ENCODE results near the gene PURA. TPM values are rescaled to one million over a fixed set of nuclear protein-coding genes. Genes with fewer than 3 reads are reported as not detected.

The PURA gene
- polyA plus RNA-seq, 2 of the 4 experiments (the other 2 are of a cell fraction): 4.5 to 12.7 TPM

GRCh38 chr5:140094889-140095288 lies 19.0 kb upstream of the PURA start:
- ChIA-PET POLR2A (interaction anchor here (0.7 to 1.3 kb wide), 2 partner anchors 13 kb away, joined by 3 read pairs; no protein-coding TSS in a partner anchor), CTCF (interaction anchor here (1.5 kb wide), 1 partner anchor 49 kb away, joined by 4 read pairs; no protein-coding TSS in a partner anchor)
- FAIRE-seq (no peak), ATAC-seq (no peak), DNase-seq (ENCODE audit: low read depth in 1 of 2, low spot score in 1 of 2) (no peak)
- TF ChIP-seq CHD4 (IDR thresholded peaks at IDR 0.05; ENCODE audit: borderline replicate concordance) (no peak), HOXA7 (CRISPR knock-in tag; IDR thresholded peaks at IDR 0.05) (no peak), SMC3 (IDR thresholded peaks at IDR 0.05) (no peak)
- no peak overlapping the region for H3K4me3 ChIP-seq
- H3K4me2 ChIP-seq: no peak overlapping the region
- no peaks in the 10 kb centered on the region for H3K4me1 ChIP-seq
- peaks cover 17% of the 10 kb centered on the region for H3K9me3 ChIP-seq
- no peak overlapping the region for H3K27ac ChIP-seq

- TF ChIP-seq JUNB (IDR thresholded peaks at IDR 0.05): no peak
- no peak for TF ChIP-seq REST (IDR thresholded peaks at IDR 0.05)
- TF ChIP-seq MYC (IDR thresholded peaks at IDR 0.05; ENCODE audit: borderline replicate concordance, low read length): no peak
- TF ChIP-seq, protein P1, sequence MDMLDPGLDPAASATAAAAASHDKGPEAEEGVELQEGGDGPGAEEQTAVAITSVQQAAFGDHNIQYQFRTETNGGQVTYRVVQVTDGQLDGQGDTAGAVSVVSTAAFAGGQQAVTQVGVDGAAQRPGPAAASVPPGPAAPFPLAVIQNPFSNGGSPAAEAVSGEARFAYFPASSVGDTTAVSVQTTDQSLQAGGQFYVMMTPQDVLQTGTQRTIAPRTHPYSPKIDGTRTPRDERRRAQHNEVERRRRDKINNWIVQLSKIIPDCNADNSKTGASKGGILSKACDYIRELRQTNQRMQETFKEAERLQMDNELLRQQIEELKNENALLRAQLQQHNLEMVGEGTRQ (IDR thresholded peaks at IDR 0.05): no peak
- no peak for TF ChIP-seq NR3C1 (IDR thresholded peaks at IDR 0.05)
- no peak for TF ChIP-seq RCOR1 (IDR thresholded peaks at IDR 0.05; ENCODE audit: low read depth, low read length)
- no peak for TF ChIP-seq HOXB13 (CRISPR knock-in tag; IDR thresholded peaks at IDR 0.05; ENCODE audit: low read depth)
- no peak for TF ChIP-seq JUN (IDR thresholded peaks at IDR 0.05)
- no peak for TF ChIP-seq EHF (CRISPR knock-in tag; IDR thresholded peaks at IDR 0.05)
- no peak for TF ChIP-seq PHF8 (IDR thresholded peaks at IDR 0.05; ENCODE audit: borderline replicate concordance, low read depth)
- no peak for TF ChIP-seq ESRRA (IDR thresholded peaks at IDR 0.05; ENCODE audit: borderline replicate concordance, low read length)
- TF ChIP-seq HOXA7 (CRISPR knock-in tag; IDR thresholded peaks at IDR 0.05): no peak
- no peak for TF ChIP-seq FOSL2 (IDR thresholded peaks at IDR 0.05)
- no peak for TF ChIP-seq FOSL2 (CRISPR knock-in tag; IDR thresholded peaks at IDR 0.05)
- TF ChIP-seq SREBF2 (IDR thresholded peaks at IDR 0.05): no peak
- TF ChIP-seq, protein P2, sequence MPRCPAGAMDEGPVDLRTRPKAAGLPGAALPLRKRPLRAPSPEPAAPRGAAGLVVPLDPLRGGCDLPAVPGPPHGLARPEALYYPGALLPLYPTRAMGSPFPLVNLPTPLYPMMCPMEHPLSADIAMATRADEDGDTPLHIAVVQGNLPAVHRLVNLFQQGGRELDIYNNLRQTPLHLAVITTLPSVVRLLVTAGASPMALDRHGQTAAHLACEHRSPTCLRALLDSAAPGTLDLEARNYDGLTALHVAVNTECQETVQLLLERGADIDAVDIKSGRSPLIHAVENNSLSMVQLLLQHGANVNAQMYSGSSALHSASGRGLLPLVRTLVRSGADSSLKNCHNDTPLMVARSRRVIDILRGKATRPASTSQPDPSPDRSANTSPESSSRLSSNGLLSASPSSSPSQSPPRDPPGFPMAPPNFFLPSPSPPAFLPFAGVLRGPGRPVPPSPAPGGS (IDR thresholded peaks at IDR 0.05): no peak
- TF ChIP-seq NPAS2 (CRISPR knock-in tag; IDR thresholded peaks at IDR 0.05; ENCODE audit: borderline replicate concordance): no peak
- CTCF ChIA-PET: interaction anchor here (0.8 to 1.1 kb wide), 2 partner anchors 11 to 165 kb away, joined by 3 to 4 read pairs; no protein-coding TSS in a partner anchor
- POLR2A ChIA-PET: no interaction called here
- FAIRE-seq (no peak), ATAC-seq (no peak), DNase-seq (ENCODE audit: low read depth in 1 of 2, low spot score in 1 of 2) (no peak)
- Histone ChIP-seq H3K9me3 (no peaks in the 10 kb centered on the region), H3K27ac (no peak overlapping the region), H3K4me3 (no peak overlapping the region), H3K4me1 (no peaks in the 10 kb centered on the region), H3K4me2 (no peak overlapping the region)
- 63% methylated on average over 1 of the region's 1 CpG for WGBS (ENCODE audit: missing lambda C conversion rate)
Observed at GRCh38 chr5:140101179-140101578, 12.7 kb upstream of the PURA start.

DNA sequence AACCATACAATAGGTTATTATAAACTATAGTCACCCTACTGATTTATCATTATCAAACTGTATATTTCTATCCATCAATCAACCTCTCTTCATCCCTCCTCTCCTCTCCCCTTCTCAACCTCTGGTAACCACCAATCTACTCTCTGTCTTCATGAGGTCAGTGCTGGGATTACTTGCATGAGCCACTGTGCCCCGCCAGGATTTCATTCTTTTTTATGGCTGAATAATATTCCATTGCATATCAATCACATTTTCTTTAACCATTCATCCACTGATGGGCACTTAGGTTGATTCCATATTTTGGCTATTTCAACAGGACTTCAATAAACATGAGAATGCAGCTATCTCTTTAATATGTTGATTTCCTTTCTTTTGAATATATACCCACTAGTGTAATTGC lies 10.8 kb upstream of the PURA start:
- CTCF ChIA-PET: no interaction called here
- Histone ChIP-seq H3K27ac (no peak overlapping the region), H3K4me3 (no peak overlapping the region), H3K4me2 (no peak overlapping the region), H3K9me3 (no peaks in the 10 kb centered on the region), H3K4me1 (peaks cover 4% of the 10 kb centered on the region; the same call in 1 of the 3 replicates)
- FAIRE-seq (no peak), DNase-seq (ENCODE audit: low read depth in 1 of 2, low spot score in 1 of 2) (no peak), ATAC-seq (no peak)
- POLR2A ChIA-PET: no interaction called here
- 44% methylated on average over 1 of the region's 1 CpG for WGBS (ENCODE audit: missing lambda C conversion rate)
- TF ChIP-seq, protein P3, sequence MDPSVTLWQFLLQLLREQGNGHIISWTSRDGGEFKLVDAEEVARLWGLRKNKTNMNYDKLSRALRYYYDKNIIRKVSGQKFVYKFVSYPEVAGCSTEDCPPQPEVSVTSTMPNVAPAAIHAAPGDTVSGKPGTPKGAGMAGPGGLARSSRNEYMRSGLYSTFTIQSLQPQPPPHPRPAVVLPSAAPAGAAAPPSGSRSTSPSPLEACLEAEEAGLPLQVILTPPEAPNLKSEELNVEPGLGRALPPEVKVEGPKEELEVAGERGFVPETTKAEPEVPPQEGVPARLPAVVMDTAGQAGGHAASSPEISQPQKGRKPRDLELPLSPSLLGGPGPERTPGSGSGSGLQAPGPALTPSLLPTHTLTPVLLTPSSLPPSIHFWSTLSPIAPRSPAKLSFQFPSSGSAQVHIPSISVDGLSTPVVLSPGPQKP (IDR thresholded peaks at IDR 0.05; ENCODE audit: low read depth, low read length): no peak
- TF ChIP-seq SMC3 (IDR thresholded peaks at IDR 0.05): no peak
- TF ChIP-seq EHMT2 (IDR thresholded peaks at IDR 0.05; ENCODE audit: low read depth): no peak
- TF ChIP-seq, protein P4, sequence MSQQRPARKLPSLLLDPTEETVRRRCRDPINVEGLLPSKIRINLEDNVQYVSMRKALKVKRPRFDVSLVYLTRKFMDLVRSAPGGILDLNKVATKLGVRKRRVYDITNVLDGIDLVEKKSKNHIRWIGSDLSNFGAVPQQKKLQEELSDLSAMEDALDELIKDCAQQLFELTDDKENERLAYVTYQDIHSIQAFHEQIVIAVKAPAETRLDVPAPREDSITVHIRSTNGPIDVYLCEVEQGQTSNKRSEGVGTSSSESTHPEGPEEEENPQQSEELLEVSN (IDR thresholded peaks at IDR 0.05; ENCODE audit: borderline replicate concordance, low read depth): no peak
- no peak for TF ChIP-seq EP300 (IDR thresholded peaks at IDR 0.05)
- no peak for TF ChIP-seq CBX8 (IDR thresholded peaks at IDR 0.05)
- no peak for TF ChIP-seq POLR2AphosphoS2 (conservative IDR thresholded peaks at IDR 0.05; ENCODE audit: low read length)
- no peak for TF ChIP-seq NR3C1 (IDR thresholded peaks at IDR 0.05)
- TF ChIP-seq, protein P5, sequence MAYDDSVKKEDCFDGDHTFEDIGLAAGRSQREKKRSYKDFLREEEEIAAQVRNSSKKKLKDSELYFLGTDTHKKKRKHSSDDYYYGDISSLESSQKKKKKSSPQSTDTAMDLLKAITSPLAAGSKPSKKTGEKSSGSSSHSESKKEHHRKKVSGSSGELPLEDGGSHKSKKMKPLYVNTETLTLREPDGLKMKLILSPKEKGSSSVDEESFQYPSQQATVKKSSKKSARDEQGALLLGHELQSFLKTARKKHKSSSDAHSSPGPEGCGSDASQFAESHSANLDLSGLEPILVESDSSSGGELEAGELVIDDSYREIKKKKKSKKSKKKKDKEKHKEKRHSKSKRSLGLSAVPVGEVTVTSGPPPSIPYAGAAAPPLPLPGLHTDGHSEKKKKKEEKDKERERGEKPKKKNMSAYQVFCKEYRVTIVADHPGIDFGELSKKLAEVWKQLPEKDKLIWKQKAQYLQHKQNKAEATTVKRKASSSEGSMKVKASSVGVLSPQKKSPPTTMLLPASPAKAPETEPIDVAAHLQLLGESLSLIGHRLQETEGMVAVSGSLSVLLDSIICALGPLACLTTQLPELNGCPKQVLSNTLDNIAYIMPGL (CRISPR knock-in tag; IDR thresholded peaks at IDR 0.05; ENCODE audit: borderline replicate concordance): no peak
